GM18508 (cell line): ENCODE data around the gene UBL3.

Experiments
- ATAC-seq: cut with Tn5 transposase; IDR thresholded peaks from one replicate; pipeline ENCODE4 v1.9.1; 2021; ENCODE audit warnings: moderate number of reproducible peaks; ENCODE audit not compliant: insufficient read depth, unreplicated experiment

The UBL3 gene

GRCh38 chr13:29858231-29858630 is 7.8 kb upstream of the UBL3 start:
- ATAC-seq: no peak

- ATAC-seq: no peak
These were observed 6.7 kb upstream of the UBL3 start for GRCh38 chr13:29857085-29857484.

GRCh38 chr13:29856426-29856825 is 6.0 kb upstream of the UBL3 start:
- no peak for ATAC-seq

GRCh38 chr13:29855784-29856183 is 5.4 kb upstream of the UBL3 start:
- ATAC-seq: no peak

- no peak for ATAC-seq
These were observed 4.6 kb upstream of the UBL3 start for GRCh38 chr13:29855009-29855408.

GRCh38 chr13:29853131-29853530 is 2.7 kb upstream of the UBL3 start:
- ATAC-seq: no peak

GRCh38 chr13:29852472-29853054 is 2.1 kb upstream of the UBL3 start:
- ATAC-seq: no peak

GRCh38 chr13:29849731-29850212 is 645 bp downstream of the UBL3 start:
- ATAC-seq: peak; percentile 10

- ATAC-seq: no peak
These were observed 1.3 kb downstream of the UBL3 start for GRCh38 chr13:29849071-29849631.

GRCh38 chr13:29847501-29847983 is 2.9 kb downstream of the UBL3 start:
- ATAC-seq: no peak

GRCh38 chr13:29846475-29847256 is 3.8 kb downstream of the UBL3 start:
- ATAC-seq: no peak

- no peak for ATAC-seq
These were observed 4.9 kb downstream of the UBL3 start for GRCh38 chr13:29845440-29846056.

GRCh38 chr13:29844441-29844840 is 6.0 kb downstream of the UBL3 start:
- no peak for ATAC-seq

- ATAC-seq: no peak
These were observed 9.8 kb downstream of the UBL3 start for GRCh38 chr13:29840585-29840984.

GRCh38 chr13:29835280-29836061 is 14.9 kb downstream of the UBL3 start:
- ATAC-seq: no peak

GRCh38 chr13:29832761-29833298 is 17.6 kb downstream of the UBL3 start:
- ATAC-seq: no peak

GRCh38 chr13:29830000-29830399 is 20.4 kb downstream of the UBL3 start:
- no peak for ATAC-seq

- ATAC-seq: no peak
These were observed 31.3 kb downstream of the UBL3 start for GRCh38 chr13:29819143-29819542.

GRCh38 chr13:29817604-29818378 is 32.6 kb downstream of the UBL3 start:
- ATAC-seq: peak; percentile 94
